NCI-H524 (cell line): ENCODE data around the gene DEFB114.

Experiments
- DNase-seq, 2 experiments: peaks; one replicate each; lab custom pipeline; 2025; lab: John Stamatoyannopoulos, UW

Gene DEFB114

GRCh38 chr6:49935387-49935786, 28.6 kb downstream of the DEFB114 start:
- no peak for DNase-seq

GRCh38 chr6:49934770-49935169, 29.2 kb downstream of the DEFB114 start:
- no peak for DNase-seq

GRCh38 chr6:49933526-49933925, 30.4 kb downstream of the DEFB114 start:
- DNase-seq, result no peak

- no peak for DNase-seq
Measured at GRCh38 chr6:49929340-49929739, 34.6 kb downstream of the DEFB114 start.

- no peak for DNase-seq
Measured at GRCh38 chr6:49923826-49924225, 40.1 kb downstream of the DEFB114 start.

GRCh38 chr6:49919935-49920644, 43.9 kb downstream of the DEFB114 start:
- DNase-seq, result no peak

GRCh38 chr6:49919261-49919660, 44.7 kb downstream of the DEFB114 start:
- DNase-seq, result no peak

GRCh38 chr6:49918787-49919186, 45.2 kb downstream of the DEFB114 start:
- no peak for DNase-seq

- DNase-seq, result no peak
Measured at GRCh38 chr6:49915035-49915434, 48.9 kb downstream of the DEFB114 start.

- DNase-seq, result no peak
Measured at GRCh38 chr6:49913636-49914375, 50.2 kb downstream of the DEFB114 start.

- no peak for DNase-seq
Measured at GRCh38 chr6:49912196-49912595, 51.8 kb downstream of the DEFB114 start.

- DNase-seq, result no peak
Measured at GRCh38 chr6:49911252-49911651, 52.7 kb downstream of the DEFB114 start.
